GM12878 (cell line): ENCODE data around the gene SMG9. TPM values are rescaled to one million over a fixed set of nuclear protein-coding genes. Genes with fewer than 3 reads are reported as not detected.
A peak's percentile ranks its signal among the peaks of the same experiment; 100 is the strongest.

ENCODE experiments used
- ATAC-seq: fragments of 200-7000 bp; cut with Tn5 transposase; 3 replicates; pipeline ENCODE4 v1.9.1; 2020; ENCODE audit warnings: mild to moderate bottlenecking, moderate library complexity
- BruUV-seq: library from RNA; stranded (reverse); fragments of 400-500 nt; replicated peaks from 2 replicates; lab custom pipeline; 2021; lab: Mats Ljungman, UMichigan
- CTCF ChIA-PET: fragments of 300-600 bp; sonication (Branson Sonifier 250); formaldehyde crosslinking; extraction: SDS; loops from one replicate; lab custom pipeline; 2021; ENCODE audit warnings: inconsistent platforms; lab: Yijun Ruan, JAX
- POLR2A ChIA-PET: fragments of 350-600 bp; formaldehyde crosslinking; extraction: SDS; loops from one replicate; lab custom pipeline; 2021; ENCODE audit warnings: inconsistent platforms; lab: Charles Lee
- RAD21 ChIA-PET: fragments of 300-600 bp; sonication (Branson Sonifier 250); formaldehyde crosslinking; loops from one replicate; lab custom pipeline; 2023; ENCODE audit warnings: antibody characterized with exemption; ENCODE audit not compliant: unreplicated experiment; lab: Charles Lee
- SMC1A ChIA-PET: fragments of 300-600 bp; sonication (Branson Sonifier 250); formaldehyde crosslinking; loops from one replicate; lab custom pipeline; 2023; ENCODE audit not compliant: unreplicated experiment, uncharacterized antibody; lab: Charles Lee
- DNase-seq: peaks from one replicate; pipeline ENCODE4 v3.0.0-alpha.2; 2011; ENCODE audit warnings: low read depth, low spot score
- FAIRE-seq: peaks from 3 replicates; lab custom pipeline; 2011; peaks lifted over from hg19 to GRCh38; lab: Jason Lieb, UNC
- H2AFZ ChIP-seq: 2 replicates; pipeline ENCODE4 v1.6.0; 2011; ENCODE audit warnings: low read depth, low read length, control low read depth; ENCODE audit not compliant: control insufficient read depth
- H3K27ac ChIP-seq: 2 replicates; pipeline ENCODE4 v1.5.1; 2011; ENCODE audit warnings: control low read depth; ENCODE audit not compliant: control insufficient read depth, insufficient read depth
- H3K27me3 ChIP-seq, 2 experiments: replicated peaks in 1 of 2; 2 replicates each; pipeline versions ENCODE4 v1.6.0 to v1.6.1; 2011; ENCODE audit warnings: low read length in 1 of 2; ENCODE audit not compliant: control insufficient read depth in 2 of 2, insufficient read depth in 2 of 2
- H3K36me3 ChIP-seq, 2 experiments: 2 replicates each; pipeline ENCODE4 v1.5.1; 2011; ENCODE audit warnings: low read length in 1 of 2; ENCODE audit not compliant: control insufficient read depth in 2 of 2, insufficient read depth in 2 of 2
- H3K4me1 ChIP-seq: 2 replicates; pipeline ENCODE4 v1.6.1; 2011; ENCODE audit warnings: mild to moderate bottlenecking, low read length, moderate library complexity, mixed read lengths; ENCODE audit not compliant: control insufficient read depth, insufficient read depth
- H3K4me2 ChIP-seq: 2 replicates; pipeline ENCODE4 v1.6.0; 2011; ENCODE audit warnings: control low read depth; ENCODE audit not compliant: control insufficient read depth, insufficient read depth
- H3K4me3 ChIP-seq: fragments of 200-600 bp; sonication (generic); 2 replicates; pipeline ENCODE4 v1.5.1; 2016
- H3K79me2 ChIP-seq: 2 replicates; pipeline ENCODE4 v1.6.0; 2011; ENCODE audit warnings: low read length; ENCODE audit not compliant: control insufficient read depth, insufficient read depth
- H3K9ac ChIP-seq: 2 replicates; pipeline ENCODE4 v1.8.0; 2011; ENCODE audit warnings: low read length, control low read depth, mixed read lengths; ENCODE audit not compliant: control insufficient read depth, insufficient read depth
- H3K9me3 ChIP-seq: replicated peaks from 3 replicates; pipeline ENCODE4 v1.5.1; 2011; ENCODE audit warnings: mild to moderate bottlenecking, low read length; ENCODE audit not compliant: control insufficient read depth, insufficient read depth
- H4K20me1 ChIP-seq: 2 replicates; pipeline ENCODE4 v1.6.0; 2011; ENCODE audit not compliant: control insufficient read depth, insufficient read depth
- CHD4 ChIP-seq: fragments of 200-600 bp; sonication (generic); IDR thresholded peaks from 2 replicates; pipeline ENCODE4 v1.6.1; 2016; ENCODE audit warnings: mild to moderate bottlenecking
- DPF2 ChIP-seq: fragments of 450-650 bp; IDR thresholded peaks from 2 replicates; pipeline ENCODE4 v1.6.1; 2017; ENCODE audit warnings: mild to moderate bottlenecking
- E4F1 ChIP-seq: fragments of 450-650 bp; IDR thresholded peaks from 2 replicates; pipeline ENCODE4 v1.6.1; 2018; ENCODE audit warnings: borderline replicate concordance, mild to moderate bottlenecking; ENCODE audit not compliant: partially characterized antibody
- FOXM1 ChIP-seq: IDR thresholded peaks from 2 replicates; pipeline ENCODE4 v1.6.1; 2012; ENCODE audit warnings: low read depth, mild to moderate bottlenecking, inconsistent platforms, low read length, moderate library complexity
- HDAC2 ChIP-seq: fragments of 200-600 bp; sonication (generic); IDR thresholded peaks from 2 replicates; pipeline ENCODE4 v1.6.1; 2017
- IKZF1 ChIP-seq: fragments of 450-650 bp; conservative IDR thresholded peaks from 2 replicates; pipeline ENCODE4 v1.6.1; 2017; ENCODE audit warnings: antibody characterized with exemption, mild to moderate bottlenecking
- IRF3 ChIP-seq: fragments of 450-650 bp; IDR thresholded peaks from 2 replicates; pipeline ENCODE4 v1.6.1; 2014; ENCODE audit warnings: mild to moderate bottlenecking
- IRF5 ChIP-seq: fragments of 450-650 bp; IDR thresholded peaks from 2 replicates; pipeline ENCODE4 v1.6.1; 2017; ENCODE audit warnings: borderline replicate concordance
- KAT2A ChIP-seq: conservative IDR thresholded peaks from 2 replicates; pipeline ENCODE4 v1.6.1; 2011; ENCODE audit warnings: low read depth, low read length; ENCODE audit not compliant: control insufficient read depth
- NFXL1 ChIP-seq: fragments of 450-650 bp; IDR thresholded peaks from 2 replicates; pipeline ENCODE4 v1.6.1; 2017; ENCODE audit warnings: antibody characterized with exemption, mild to moderate bottlenecking, borderline replicate concordance
- REST ChIP-seq: IDR thresholded peaks from 2 replicates; pipeline ENCODE4 v1.6.1; 2012; ENCODE audit warnings: mild to moderate bottlenecking, low read depth, low read length
- SMARCA5 ChIP-seq: fragments of 450-650 bp; IDR thresholded peaks from 2 replicates; pipeline ENCODE4 v1.6.1; 2017; ENCODE audit warnings: mild to moderate bottlenecking
- SP1 ChIP-seq: IDR thresholded peaks from one replicate; pipeline ENCODE4 v1.6.1; 2011; ENCODE audit warnings: low read depth, low read length
- ZNF217 ChIP-seq: fragments of 450-650 bp; IDR thresholded peaks from 2 replicates; pipeline ENCODE4 v1.6.1; 2017; ENCODE audit warnings: antibody characterized with exemption, mild to moderate bottlenecking
- ZZZ3 ChIP-seq: IDR thresholded peaks from 2 replicates; pipeline ENCODE4 v1.6.1; 2011; ENCODE audit warnings: low read depth; ENCODE audit not compliant: control insufficient read depth, insufficient read length
- WGBS: methylation state at CpG from one replicate; pipeline ENCODE4 v1.1.6; 2016; ENCODE audit warnings: low lambda C conversion rate; ENCODE audit not compliant: insufficient replicate concordance, insufficient coverage; ENCODE audit errors: missing lambda C conversion rate; 5-methylcytosine and 5-hydroxymethylcytosine counted together
- in situ Hi-C: fragments of 300-500 bp; cut with MboI; formaldehyde crosslinking; loops from 9 replicates; pipeline ENCODE4 v1.14.3; 2018; ENCODE audit warnings: mixed read lengths
- intact Hi-C: fragments of 100-400 bp; cut with micrococcal nuclease; formaldehyde crosslinking; loops from one replicate; pipeline ENCODE4 v1.14.2; 2022; ENCODE audit not compliant: unreplicated experiment
- polyA plus RNA-seq, 11 experiments: library from polyadenylated mRNA; depleted of rRNA in 4 of 11; unstranded in 6 of 11; stranded (reverse) in 5 of 11; fragments of >200 nt; fragmentation: Nextera tagmentation in 4 of 11; fragmentation: Illumina TruSeq in 1 of 11; extraction: Ambion mirVana in 4 of 11; extraction: Trizol in 1 of 11; gene quantifications; 1 replicate in 1 of 11; 2 replicates in 10 of 11; pipeline versions ENCODE4 v1.2.1 to v1.2.3, GENCODE V29; 2011 to 2016; ENCODE audit warnings: inconsistent platforms in 2 of 11, missing spikeins in 2 of 11, low read depth in 1 of 11
- total RNA-seq, 4 experiments: library from RNA; depleted of rRNA in 3 of 4; stranded (reverse); fragments of >200 nt in 3 of 4; fragmentation: Illumina TruSeq in 1 of 4; extraction: Trizol in 1 of 4; gene quantifications; 2 replicates each; pipeline versions ENCODE4 v1.2.1 to v1.2.3, GENCODE V29; 2013 to 2021

SMG9 gene
- total and polyA plus RNA-seq, 10 of the 15 experiments (the other 5 are each of a cell fraction or from before 2014, with no cell fraction given) = 0.69 to 52.2 (median 28.1) TPM

GRCh38 chr19:43725468-43725867 is 29.3 kb downstream of the SMG9 start (continued):
- no peak for TF ChIP-seq E4F1

GRCh38 chr19:43724896-43725295 is 29.9 kb downstream of the SMG9 start:
- no peak overlapping the region for H2AFZ ChIP-seq
- H3K36me3 ChIP-seq = peaks cover 3 to 7% of the 10 kb centered on the region in 2 experiments; a peak in 3 of 4 replicates
- in situ Hi-C loops = no loop called here
- RAD21 ChIA-PET = interaction anchor here (0.8 to 2.3 kb wide), 9 partner anchors 8 to 60 kb away, joined by 3 to 30 read pairs (median 4); no protein-coding TSS in a partner anchor
- H3K9me3 ChIP-seq = no peaks in the 10 kb centered on the region
- peak overlapping the region; percentile 48; the same call in 1 of the 2 replicates for H3K27ac ChIP-seq
- ATAC-seq (no peak), DNase-seq (no peak), FAIRE-seq (no peak)
- SMC1A ChIA-PET = interaction anchor here (1.1 to 2.9 kb wide), 6 partner anchors 11 to 56 kb away, joined by 3 to 22 read pairs (median 4); partner anchors contain the start of gene PLAUR
- no TSS peak for BruUV-seq
- 59% methylated on average over 8 of the region's 8 CpGs for WGBS
- H3K79me2 ChIP-seq = no peaks in the 10 kb centered on the region
- peaks cover 26% of the 10 kb centered on the region for H3K4me1 ChIP-seq
- POLR2A ChIA-PET = interaction anchor here (0.5 to 1.7 kb wide), 5 partner anchors 22 to 1656 kb away, joined by 3 to 6 read pairs (median 4); no protein-coding TSS in a partner anchor
- no peak overlapping the region for H3K4me3 ChIP-seq
- H4K20me1 ChIP-seq = no peaks in the 10 kb centered on the region
- H3K9ac ChIP-seq = 0 out of 2 replicates have a peak overlapping the region, but pooled peaks have one; percentile 10
- no peaks in the 10 kb centered on the region for H3K27me3 ChIP-seq
- CTCF ChIA-PET = interaction anchor here (0.7 to 2.8 kb wide), 5 partner anchors 20 to 162 kb away, joined by 3 to 13 read pairs (median 4); no protein-coding TSS in a partner anchor
- peak overlapping the region; percentile 54; the same call in 1 of the 2 replicates for H3K4me2 ChIP-seq
- intact Hi-C loops = loop anchor here (2.0 kb wide), 1 partner anchor 56 kb away; no protein-coding TSS in a partner anchor
- TF ChIP-seq CHD4 = no peak
- TF ChIP-seq SP1 = no peak
- no peak for TF ChIP-seq IRF3
- TF ChIP-seq NFXL1 = no peak
- TF ChIP-seq IRF5 = no peak
- TF ChIP-seq ZZZ3 = no peak
- no peak for TF ChIP-seq SMARCA5
- no peak for TF ChIP-seq KAT2A
- no peak for TF ChIP-seq ZNF217
- no peak for TF ChIP-seq IKZF1
- no peak for TF ChIP-seq DPF2
- no peak for TF ChIP-seq HDAC2
- TF ChIP-seq FOXM1 = no peak
- TF ChIP-seq REST = no peak
